Stimulated activated CD8-positive, alpha-beta memory T cell treated with anti-CD3 and anti-CD28 coated beads, Interleukin-12 subunit alpha, Interleukin-12 subunit beta, amount 100 ng/mL, for 1 hour (primary cell): ENCODE results near the gene IQCK.

Source experiments
- DNase-seq: peaks from one replicate; pipeline ENCODE4 v3.0.0-alpha.2; 2020; ENCODE audit warnings: low read depth

Gene IQCK

GRCh38 chr16:19722269-19722952 lies 4.3 kb downstream of the IQCK start:
- no peak for DNase-seq

- no peak for DNase-seq
Observed at GRCh38 chr16:19722981-19723380, 4.9 kb downstream of the IQCK start.

- DNase-seq: no peak
Observed at GRCh38 chr16:19728636-19728965, 10.5 kb downstream of the IQCK start.

GRCh38 chr16:19733551-19733950 lies 15.5 kb downstream of the IQCK start:
- DNase-seq: no peak

- DNase-seq: no peak
Observed at GRCh38 chr16:19735074-19735867, 17.2 kb downstream of the IQCK start.

- DNase-seq: no peak
Observed at GRCh38 chr16:19737306-19738038, 19.4 kb downstream of the IQCK start.

GRCh38 chr16:19741354-19741753 lies 23.3 kb downstream of the IQCK start:
- DNase-seq: no peak

- no peak for DNase-seq
Observed at GRCh38 chr16:19743816-19744159, 25.7 kb downstream of the IQCK start.

- no peak for DNase-seq
Observed at GRCh38 chr16:19744670-19745069, 26.6 kb downstream of the IQCK start.

- DNase-seq: no peak
Observed at GRCh38 chr16:19745286-19746010, 27.4 kb downstream of the IQCK start.

GRCh38 chr16:19746561-19746960 lies 28.5 kb downstream of the IQCK start:
- no peak for DNase-seq

GRCh38 chr16:19748389-19749168 lies 30.5 kb downstream of the IQCK start:
- no peak for DNase-seq

- DNase-seq: no peak
Observed at GRCh38 chr16:19749571-19750080, 31.6 kb downstream of the IQCK start.

GRCh38 chr16:19751478-19752385 lies 33.7 kb downstream of the IQCK start:
- DNase-seq: no peak

GRCh38 chr16:19753815-19754643 lies 36.0 kb downstream of the IQCK start:
- DNase-seq: no peak

- DNase-seq: no peak
Observed at GRCh38 chr16:19754644-19755036, 36.6 kb downstream of the IQCK start.

- no peak for DNase-seq
Observed at GRCh38 chr16:19755268-19755667, 37.2 kb downstream of the IQCK start.

GRCh38 chr16:19757026-19757425 lies 39.0 kb downstream of the IQCK start:
- DNase-seq: no peak

GRCh38 chr16:19757762-19758595 lies 39.9 kb downstream of the IQCK start:
- no peak for DNase-seq
